Measurements from ENCODE around the gene MIER1.

Gene MIER1

GRCh38 chr1:67001682-67002425 lies 77.1 kb downstream of the MIER1 start:
- DNase-seq, result no peak

GRCh38 chr1:67004176-67004575 lies 79.4 kb downstream of the MIER1 start:
- DNase-seq, result no peak

- DNase-seq, result no peak
Observed at GRCh38 chr1:67005068-67005467, 80.3 kb downstream of the MIER1 start.

GRCh38 chr1:67009792-67010191 lies 85.0 kb downstream of the MIER1 start:
- DNase-seq, result no peak

- DNase-seq, result no peak
Observed at GRCh38 chr1:67013573-67013972, 88.8 kb downstream of the MIER1 start.

- no peak for DNase-seq
Observed at GRCh38 chr1:67018574-67018973, 93.8 kb downstream of the MIER1 start.

- no peak for DNase-seq
Observed at GRCh38 chr1:67019121-67019520, 94.3 kb downstream of the MIER1 start.

- DNase-seq, result no peak
Observed at GRCh38 chr1:67019600-67020136, 94.9 kb downstream of the MIER1 start.

- no peak for DNase-seq
Observed at GRCh38 chr1:67020304-67020703, 95.5 kb downstream of the MIER1 start.

- DNase-seq, result no peak
Observed at GRCh38 chr1:67020765-67021164, 96.0 kb downstream of the MIER1 start.

- no peak for DNase-seq
Observed at GRCh38 chr1:67029472-67029871, 104.7 kb downstream of the MIER1 start.

GRCh38 chr1:67031121-67031858 lies 106.5 kb downstream of the MIER1 start:
- no peak for DNase-seq

- no peak for DNase-seq
Observed at GRCh38 chr1:67031859-67032247, 107.1 kb downstream of the MIER1 start.
